Measurements from ENCODE around the gene FBXL13.
"Not testable (repeated sequence)": the region's sequence is repeated elsewhere in the genome, so short reads cannot be mapped to it uniquely, and the experiment has no call there.

The FBXL13 gene

DNA sequence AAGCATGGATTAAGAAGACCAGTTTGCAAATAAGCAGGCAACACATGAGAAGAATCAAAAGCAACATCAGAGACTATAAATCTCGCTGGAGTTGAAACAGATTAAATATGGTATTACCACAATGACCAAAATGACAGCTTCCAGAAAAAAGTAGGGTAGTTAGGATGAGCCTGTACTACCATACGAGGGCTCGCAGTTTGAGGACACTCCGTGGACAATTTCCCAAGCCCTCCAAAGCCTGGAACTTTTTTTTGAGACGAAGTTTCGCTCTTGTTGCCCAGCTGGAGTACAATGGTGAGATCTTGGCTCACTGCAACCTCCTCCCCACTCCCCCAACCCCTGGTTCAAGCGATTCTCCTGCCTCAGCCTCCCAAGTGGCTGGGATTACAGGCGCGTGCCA is 160.8 kb downstream of the FBXL13 start:
- H3K4me3 ChIP-seq (ENCODE audit: low read depth, low read length) = no peak overlapping the region
- H3K9me3 ChIP-seq (ENCODE audit: severe bottlenecking) = no peaks in the 10 kb centered on the region
- TF ChIP-seq CTCF (IDR thresholded peaks at IDR 0.05; ENCODE audit: low read depth, low read length) = no peak
- no peak for DNase-seq
- H3K36me3 ChIP-seq = no peaks in the 10 kb centered on the region
- no peaks in the 10 kb centered on the region for H3K27me3 ChIP-seq (ENCODE audit: insufficient read depth, low read depth, severe bottlenecking)
- peak overlapping the region; percentile 73 for H3K27ac ChIP-seq

DNA sequence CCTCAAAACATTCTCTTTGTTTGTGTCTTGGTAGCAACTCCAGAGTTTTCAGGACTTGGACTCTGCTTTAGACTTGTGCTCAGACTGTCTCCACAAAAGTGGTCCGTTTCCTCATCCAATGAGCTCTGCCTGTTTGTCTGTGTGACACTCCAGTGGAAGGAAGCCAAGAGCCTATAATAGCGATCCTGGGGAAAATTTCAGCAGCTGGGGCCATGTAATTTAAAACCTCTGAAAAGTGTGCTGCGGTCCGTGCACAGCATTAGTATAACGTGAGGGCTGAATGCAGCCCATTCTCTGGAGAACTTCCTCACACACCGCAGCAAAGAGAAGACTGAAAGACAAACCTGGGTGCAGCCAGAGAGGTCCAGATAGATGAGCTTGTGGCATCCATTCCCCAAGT is 161.9 kb downstream of the FBXL13 start, which contains the start of gene LRRC17:
TSS of gene LRRC17 (plus strand) at position 259 of the 400 bp plus-strand sequence. CDS start 20,914 bp downstream, outside the sequence.
- no peaks in the 10 kb centered on the region for H3K27me3 ChIP-seq (ENCODE audit: insufficient read depth, low read depth, severe bottlenecking)
- no peak for DNase-seq
- H3K9me3 ChIP-seq (ENCODE audit: severe bottlenecking) = peaks cover 4% of the 10 kb centered on the region
- H3K27ac ChIP-seq = peak within 1 kb of the TSS; percentile 73
- no peak for TF ChIP-seq CTCF (IDR thresholded peaks at IDR 0.05; ENCODE audit: low read depth, low read length)
- no peaks in the 10 kb centered on the region for H3K36me3 ChIP-seq
- H3K4me3 ChIP-seq (ENCODE audit: low read depth, low read length) = peak within 1 kb of the TSS; percentile 24

- H3K9me3 ChIP-seq (ENCODE audit: severe bottlenecking) = peaks cover 7% of the 10 kb centered on the region
- H3K27me3 ChIP-seq (ENCODE audit: insufficient read depth, low read depth, severe bottlenecking) = no peaks in the 10 kb centered on the region
- H3K4me3 ChIP-seq (ENCODE audit: low read depth, low read length) = no peak overlapping the region
- no peak overlapping the region for H3K27ac ChIP-seq
- no peak for DNase-seq
- TF ChIP-seq CTCF (IDR thresholded peaks at IDR 0.05; ENCODE audit: low read depth, low read length) = no peak
- H3K36me3 ChIP-seq = no peaks in the 10 kb centered on the region
These were observed 165.9 kb downstream of the FBXL13 start for GRCh38 chr7:102908676-102909075.

GRCh38 chr7:102903576-102903975 is 171.0 kb downstream of the FBXL13 start:
- H3K4me3 ChIP-seq (ENCODE audit: low read depth, low read length); H3K27ac ChIP-seq; H3K27me3 ChIP-seq (ENCODE audit: insufficient read depth, low read depth, severe bottlenecking); H3K9me3 ChIP-seq (ENCODE audit: severe bottlenecking); DNase-seq; H3K36me3 ChIP-seq: not testable (repeated sequence)

DNA sequence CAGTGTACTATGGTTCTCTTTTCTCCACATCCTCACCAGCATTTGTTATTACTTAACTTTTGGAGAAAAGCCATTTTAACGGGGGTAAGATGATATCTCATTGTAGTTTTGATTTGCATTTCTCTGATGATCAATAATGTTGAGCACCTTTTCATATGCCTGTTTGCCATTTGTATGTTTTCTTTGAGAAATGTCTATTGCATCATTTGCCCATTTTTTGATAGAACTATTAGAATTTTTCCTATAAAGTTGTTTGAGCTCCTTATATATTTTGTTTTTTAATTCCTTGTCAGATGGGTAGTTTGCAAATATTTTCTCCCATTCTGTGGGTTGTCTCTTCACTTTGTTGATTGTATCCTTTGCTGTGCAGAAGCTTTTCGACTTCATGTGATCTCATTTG is 172.5 kb downstream of the FBXL13 start:
- not testable (repeated sequence) for H3K4me3 ChIP-seq (ENCODE audit: low read depth, low read length); H3K36me3 ChIP-seq; H3K9me3 ChIP-seq (ENCODE audit: severe bottlenecking); H3K27ac ChIP-seq; H3K27me3 ChIP-seq (ENCODE audit: insufficient read depth, low read depth, severe bottlenecking); DNase-seq

DNA sequence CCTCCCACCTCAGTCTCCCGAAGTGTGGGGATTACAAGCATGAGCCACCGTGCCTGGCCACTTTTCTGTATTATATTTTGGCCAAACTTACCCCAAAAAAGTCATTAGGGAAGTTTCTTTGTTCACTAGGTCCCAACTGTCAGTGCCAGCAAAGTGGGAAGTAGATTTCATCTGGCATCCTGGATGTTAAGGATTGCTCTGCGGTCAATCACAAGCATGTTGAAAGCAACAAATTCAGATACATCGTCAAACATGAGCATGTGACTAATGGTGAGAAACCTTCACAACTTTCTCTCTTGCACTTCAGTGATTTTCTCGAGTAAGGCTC is 176.1 kb downstream of the FBXL13 start:
- TF ChIP-seq CTCF (IDR thresholded peaks at IDR 0.05; ENCODE audit: low read depth, low read length) = no peak
- no peak for DNase-seq
- Histone ChIP-seq H3K9me3 (ENCODE audit: severe bottlenecking) (no peaks in the 10 kb centered on the region), H3K4me3 (ENCODE audit: low read depth, low read length) (no peak overlapping the region), H3K27ac (no peak overlapping the region), H3K27me3 (ENCODE audit: insufficient read depth, low read depth, severe bottlenecking) (no peaks in the 10 kb centered on the region), H3K36me3 (no peaks in the 10 kb centered on the region)

GRCh38 chr7:102897856-102898531 is 176.6 kb downstream of the FBXL13 start:
- H3K27ac ChIP-seq = no peak overlapping the region
- DNase-seq = no peak
- H3K36me3 ChIP-seq = no peaks in the 10 kb centered on the region
- no peaks in the 10 kb centered on the region for H3K9me3 ChIP-seq (ENCODE audit: severe bottlenecking)
- H3K4me3 ChIP-seq (ENCODE audit: low read depth, low read length) = no peak overlapping the region
- H3K27me3 ChIP-seq (ENCODE audit: insufficient read depth, low read depth, severe bottlenecking) = no peaks in the 10 kb centered on the region
- TF ChIP-seq CTCF (IDR thresholded peaks at IDR 0.05; ENCODE audit: low read depth, low read length) = no peak
